Uterus (tissue), 4 donors: Measurements from ENCODE around the gene ENOX2. TPM values are rescaled to one million over a fixed set of nuclear protein-coding genes. Genes with fewer than 3 reads are reported as not detected.

Experiments used
- DNase-seq, 2 donors: peaks; one replicate each; pipeline ENCODE4 v3.0.0-alpha.2; 2019 to 2020
- H3K27ac ChIP-seq, 2 donors: fragments of 200-600 bp; sonication (generic); 1 replicate in 1 of 2; 2 replicates in 1 of 2; pipeline ENCODE4 v1.5.1; 2016 to 2018
- H3K27me3 ChIP-seq, 2 donors: fragments of 200-600 bp; sonication (generic); one replicate each; pipeline ENCODE4 v1.5.1; 2018 to 2019; ENCODE audit warnings: control low read depth in 1 of 2
- H3K36me3 ChIP-seq, 2 donors: fragments of 200-600 bp; sonication (generic); one replicate each; pipeline ENCODE4 v1.5.1; 2019; ENCODE audit warnings: control low read depth in 1 of 2
- H3K4me1 ChIP-seq, 2 donors: fragments of 200-600 bp; sonication (generic); one replicate each; pipeline ENCODE4 v1.5.1; 2018 to 2019; ENCODE audit warnings: control low read depth in 1 of 2
- H3K4me3 ChIP-seq, 2 donors: fragments of 200-600 bp; sonication (generic); 1 replicate in 1 of 2; 2 replicates in 1 of 2; pipeline ENCODE4 v1.5.1; 2018 to 2019; ENCODE audit warnings: mild to moderate bottlenecking in 1 of 2
- H3K9me3 ChIP-seq, 2 donors: fragments of 200-600 bp; sonication (generic); one replicate each; pipeline ENCODE4 v1.5.1; 2019; ENCODE audit warnings: control low read depth in 1 of 2
- POLR2A ChIP-seq, 2 donors: fragments of 450-650 bp; IDR thresholded peaks; one replicate each; pipeline ENCODE4 v1.6.1; 2016; ENCODE audit warnings: antibody characterized with exemption in 2 of 2, mild to moderate bottlenecking in 1 of 2, moderate library complexity in 1 of 2
- intact Hi-C: fragments of 100-400 bp; cut with DNase I; formaldehyde crosslinking; loops from one replicate; pipeline ENCODE4 v1.15.1; 2023; ENCODE audit warnings: low total_unique reads
- total RNA-seq, 4 donors: library from RNA; depleted of rRNA in 3 of 4; stranded (reverse); fragments of >200 nt in 3 of 4; gene quantifications; one replicate each; pipeline versions ENCODE4 v1.1.0 to v1.2.4, GENCODE V29; 2014 to 2023
- TF ChIP-seq, protein P1 (sequence below), 4 experiments: fragments of 200-600 bp in 2 of 4; fragments of 450-650 bp in 2 of 4; sonication (generic) in 2 of 4; IDR thresholded peaks; one replicate each; pipeline ENCODE4 v1.5.1; 2016 to 2019; ENCODE audit warnings: antibody characterized with exemption in 4 of 4, mild to moderate bottlenecking in 2 of 4, moderate library complexity in 1 of 4
- donor health status: DM: yes; HTN: yes; CAD: no.

ENOX2 gene, protein sequence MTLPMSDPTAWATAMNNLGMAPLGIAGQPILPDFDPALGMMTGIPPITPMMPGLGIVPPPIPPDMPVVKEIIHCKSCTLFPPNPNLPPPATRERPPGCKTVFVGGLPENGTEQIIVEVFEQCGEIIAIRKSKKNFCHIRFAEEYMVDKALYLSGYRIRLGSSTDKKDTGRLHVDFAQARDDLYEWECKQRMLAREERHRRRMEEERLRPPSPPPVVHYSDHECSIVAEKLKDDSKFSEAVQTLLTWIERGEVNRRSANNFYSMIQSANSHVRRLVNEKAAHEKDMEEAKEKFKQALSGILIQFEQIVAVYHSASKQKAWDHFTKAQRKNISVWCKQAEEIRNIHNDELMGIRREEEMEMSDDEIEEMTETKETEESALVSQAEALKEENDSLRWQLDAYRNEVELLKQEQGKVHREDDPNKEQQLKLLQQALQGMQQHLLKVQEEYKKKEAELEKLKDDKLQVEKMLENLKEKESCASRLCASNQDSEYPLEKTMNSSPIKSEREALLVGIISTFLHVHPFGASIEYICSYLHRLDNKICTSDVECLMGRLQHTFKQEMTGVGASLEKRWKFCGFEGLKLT
- 10 to 100 TPM in 3 of 4 donors, 1 to 10 TPM in 1; 8.2 to 19.5 (median 14.8) TPM for total RNA-seq

DNA sequence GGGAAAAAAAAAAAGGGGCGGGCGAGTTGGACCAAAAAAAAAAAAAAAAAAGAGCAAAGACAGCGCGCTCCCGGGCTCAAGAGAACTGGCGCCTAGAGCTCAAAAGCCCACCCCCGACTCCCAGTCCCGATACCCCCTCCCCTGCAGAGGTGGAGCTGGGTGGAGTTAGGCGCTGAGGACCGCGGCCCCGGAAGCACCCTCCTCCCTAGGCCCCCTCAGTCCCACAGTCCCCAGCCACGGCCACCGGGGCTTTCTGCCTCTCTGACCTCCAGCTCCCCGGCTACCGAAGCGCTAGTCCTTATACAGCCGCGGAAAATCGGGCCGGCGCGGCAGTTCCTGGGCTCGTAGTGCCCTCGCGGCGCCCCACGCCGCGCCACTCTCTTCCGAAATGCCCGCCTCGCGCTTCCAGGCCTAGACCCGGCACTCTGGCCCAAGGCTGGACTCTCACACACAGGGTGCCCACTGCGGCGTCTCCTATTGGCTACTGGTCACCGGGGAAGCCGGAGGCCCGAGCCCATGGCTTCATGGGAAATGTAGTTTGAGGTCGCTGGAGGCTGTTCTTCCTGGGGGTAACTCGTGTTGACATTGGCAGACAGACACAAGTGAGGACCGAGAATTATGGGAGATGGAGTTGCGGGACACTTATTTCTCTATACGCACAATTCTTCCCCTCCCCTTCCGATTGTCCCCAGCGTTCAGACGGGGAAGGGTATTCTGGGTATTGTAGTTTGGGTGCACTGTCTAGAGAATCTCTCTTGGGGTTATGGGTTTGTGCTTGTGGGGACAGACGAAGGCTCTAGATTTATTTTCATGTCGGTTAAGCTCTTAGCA is at the start of gene ENOX2:
TSS of gene ENOX2 (minus strand) at position 427 of the 831 bp plus-strand sequence. CDS start 199,993 bp downstream, outside the sequence.
- TF ChIP-seq, protein P1, sequence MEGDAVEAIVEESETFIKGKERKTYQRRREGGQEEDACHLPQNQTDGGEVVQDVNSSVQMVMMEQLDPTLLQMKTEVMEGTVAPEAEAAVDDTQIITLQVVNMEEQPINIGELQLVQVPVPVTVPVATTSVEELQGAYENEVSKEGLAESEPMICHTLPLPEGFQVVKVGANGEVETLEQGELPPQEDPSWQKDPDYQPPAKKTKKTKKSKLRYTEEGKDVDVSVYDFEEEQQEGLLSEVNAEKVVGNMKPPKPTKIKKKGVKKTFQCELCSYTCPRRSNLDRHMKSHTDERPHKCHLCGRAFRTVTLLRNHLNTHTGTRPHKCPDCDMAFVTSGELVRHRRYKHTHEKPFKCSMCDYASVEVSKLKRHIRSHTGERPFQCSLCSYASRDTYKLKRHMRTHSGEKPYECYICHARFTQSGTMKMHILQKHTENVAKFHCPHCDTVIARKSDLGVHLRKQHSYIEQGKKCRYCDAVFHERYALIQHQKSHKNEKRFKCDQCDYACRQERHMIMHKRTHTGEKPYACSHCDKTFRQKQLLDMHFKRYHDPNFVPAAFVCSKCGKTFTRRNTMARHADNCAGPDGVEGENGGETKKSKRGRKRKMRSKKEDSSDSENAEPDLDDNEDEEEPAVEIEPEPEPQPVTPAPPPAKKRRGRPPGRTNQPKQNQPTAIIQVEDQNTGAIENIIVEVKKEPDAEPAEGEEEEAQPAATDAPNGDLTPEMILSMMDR (IDR thresholded peaks at IDR 0.05) = peak in 2 of 4 experiments; percentile 8 to 17
- TF ChIP-seq POLR2A (IDR thresholded peaks at IDR 0.05) = peak; percentile 58 to 76
- H3K4me3 ChIP-seq = peak within 1 kb of the TSS; percentile 64 to 71
- peak within 1 kb of the TSS; percentile 83 to 86 for H3K27ac ChIP-seq
- no peaks in the 10 kb centered on the region for H3K9me3 ChIP-seq
- no peaks in the 10 kb centered on the region for H3K4me1 ChIP-seq
- no peaks in the 10 kb centered on the region for H3K27me3 ChIP-seq
- H3K36me3 ChIP-seq = no peaks in the 10 kb centered on the region
- peak; percentile 87 to 94 for DNase-seq
- intact Hi-C loops = no loop called here

DNA sequence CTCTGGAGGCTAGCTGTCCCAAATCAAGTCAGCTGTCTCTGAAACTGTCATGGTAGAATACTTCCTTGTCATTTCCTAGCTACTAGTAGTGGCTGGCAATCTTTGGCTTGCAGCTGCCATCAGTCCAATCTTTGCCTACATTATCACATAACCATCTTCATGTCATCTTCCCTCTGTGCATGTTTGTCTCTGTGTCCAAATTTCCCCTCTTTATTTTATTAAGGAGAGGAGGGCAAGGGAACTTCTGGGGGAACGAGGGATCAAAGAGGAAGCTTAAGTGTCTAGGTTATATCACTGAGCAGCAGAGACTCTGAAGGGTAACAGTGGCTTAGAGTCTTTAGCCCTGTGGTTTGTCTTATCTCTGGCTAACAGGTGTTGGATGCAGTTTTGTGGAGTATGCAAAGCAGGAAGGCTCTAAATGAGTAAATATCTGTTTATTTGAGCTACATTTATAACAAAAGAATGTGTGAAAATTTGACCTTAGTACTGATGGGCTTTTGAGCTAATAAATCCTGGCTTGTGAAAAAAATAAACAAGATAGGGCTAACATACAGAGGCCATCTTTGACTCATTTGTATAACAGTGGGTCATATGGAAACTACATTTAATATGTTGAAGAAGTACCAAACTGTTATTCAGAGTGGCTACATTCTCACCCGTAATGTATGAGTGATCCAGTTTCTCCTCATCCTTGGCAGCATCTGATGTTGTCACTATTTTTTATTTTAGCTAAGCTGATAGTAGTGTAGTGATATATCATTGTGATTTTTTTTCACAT is 49.4 kb upstream of the ENOX2 start:
- TF ChIP-seq, protein P1 (IDR thresholded peaks at IDR 0.05) = no peak
- TF ChIP-seq POLR2A (IDR thresholded peaks at IDR 0.05) = no peak
- H3K4me3 ChIP-seq = no peak overlapping the region
- DNase-seq = no peak
- no peaks in the 10 kb centered on the region for H3K9me3 ChIP-seq
- no peak overlapping the region for H3K27ac ChIP-seq
- H3K4me1 ChIP-seq = no peaks in the 10 kb centered on the region
- no peaks in the 10 kb centered on the region for H3K36me3 ChIP-seq
- intact Hi-C loops = no loop called here
- no peaks in the 10 kb centered on the region for H3K27me3 ChIP-seq

DNA sequence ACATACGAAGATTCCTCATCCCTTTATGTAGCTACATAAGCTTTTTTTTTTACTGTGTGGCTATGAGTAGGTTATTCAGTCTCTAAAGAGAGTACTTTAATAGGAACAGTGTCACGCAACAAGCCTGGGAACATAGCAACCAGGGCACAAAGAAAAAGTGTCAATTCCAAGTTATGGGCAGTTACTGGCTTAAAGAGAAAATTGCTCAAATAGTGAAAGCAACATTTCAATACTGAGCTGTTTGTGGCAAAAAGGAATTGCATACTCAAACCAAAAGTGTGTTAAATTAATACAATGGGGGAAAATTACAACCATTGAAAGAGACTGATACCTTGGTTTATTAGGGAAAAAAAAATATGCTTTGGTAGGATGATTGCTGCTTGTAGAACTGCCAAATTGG is 41.2 kb upstream of the ENOX2 start:
- Histone ChIP-seq H3K9me3 (no peaks in the 10 kb centered on the region), H3K36me3 (no peaks in the 10 kb centered on the region), H3K27me3 (no peaks in the 10 kb centered on the region), H3K4me3 (no peak overlapping the region), H3K4me1 (no peaks in the 10 kb centered on the region), H3K27ac (no peak overlapping the region)
- TF ChIP-seq POLR2A (IDR thresholded peaks at IDR 0.05) = no peak
- TF ChIP-seq, protein P1 (IDR thresholded peaks at IDR 0.05) = no peak
- intact Hi-C loops = no loop called here
- DNase-seq = no peak

DNA sequence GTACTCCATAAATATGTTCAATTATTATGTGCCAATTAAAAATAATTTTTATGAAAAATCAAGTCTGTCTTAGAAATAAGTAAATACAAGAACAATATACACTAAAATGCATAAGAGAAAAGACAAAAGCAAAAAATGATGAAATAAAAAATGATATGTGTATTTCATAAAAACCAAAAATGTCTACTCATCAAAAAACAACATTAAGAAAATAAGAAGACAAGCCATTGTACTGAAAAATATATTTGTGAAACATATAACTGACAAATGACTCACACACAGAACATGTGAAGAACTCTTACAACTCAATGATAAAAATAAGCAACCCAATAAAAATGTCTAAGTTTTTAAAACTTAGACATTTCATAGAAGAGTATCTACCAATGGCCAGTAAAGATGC is 34.1 kb upstream of the ENOX2 start:
- intact Hi-C loops = no loop called here
- no peaks in the 10 kb centered on the region for H3K27me3 ChIP-seq
- H3K27ac ChIP-seq = no peak overlapping the region
- no peaks in the 10 kb centered on the region for H3K4me1 ChIP-seq
- no peak overlapping the region for H3K4me3 ChIP-seq
- H3K9me3 ChIP-seq = no peaks in the 10 kb centered on the region
- TF ChIP-seq POLR2A (IDR thresholded peaks at IDR 0.05) = no peak
- TF ChIP-seq, protein P1 (IDR thresholded peaks at IDR 0.05) = no peak
- no peaks in the 10 kb centered on the region for H3K36me3 ChIP-seq
- no peak for DNase-seq
